HG02759 (cell line): ENCODE measurements around the gene PEX11G.

Source experiments
- ATAC-seq: cut with Tn5 transposase; IDR thresholded peaks from one replicate; pipeline ENCODE4 v1.9.1; 2021; ENCODE audit warnings: mild to moderate bottlenecking, moderate library complexity; ENCODE audit not compliant: unreplicated experiment

Gene PEX11G

DNA sequence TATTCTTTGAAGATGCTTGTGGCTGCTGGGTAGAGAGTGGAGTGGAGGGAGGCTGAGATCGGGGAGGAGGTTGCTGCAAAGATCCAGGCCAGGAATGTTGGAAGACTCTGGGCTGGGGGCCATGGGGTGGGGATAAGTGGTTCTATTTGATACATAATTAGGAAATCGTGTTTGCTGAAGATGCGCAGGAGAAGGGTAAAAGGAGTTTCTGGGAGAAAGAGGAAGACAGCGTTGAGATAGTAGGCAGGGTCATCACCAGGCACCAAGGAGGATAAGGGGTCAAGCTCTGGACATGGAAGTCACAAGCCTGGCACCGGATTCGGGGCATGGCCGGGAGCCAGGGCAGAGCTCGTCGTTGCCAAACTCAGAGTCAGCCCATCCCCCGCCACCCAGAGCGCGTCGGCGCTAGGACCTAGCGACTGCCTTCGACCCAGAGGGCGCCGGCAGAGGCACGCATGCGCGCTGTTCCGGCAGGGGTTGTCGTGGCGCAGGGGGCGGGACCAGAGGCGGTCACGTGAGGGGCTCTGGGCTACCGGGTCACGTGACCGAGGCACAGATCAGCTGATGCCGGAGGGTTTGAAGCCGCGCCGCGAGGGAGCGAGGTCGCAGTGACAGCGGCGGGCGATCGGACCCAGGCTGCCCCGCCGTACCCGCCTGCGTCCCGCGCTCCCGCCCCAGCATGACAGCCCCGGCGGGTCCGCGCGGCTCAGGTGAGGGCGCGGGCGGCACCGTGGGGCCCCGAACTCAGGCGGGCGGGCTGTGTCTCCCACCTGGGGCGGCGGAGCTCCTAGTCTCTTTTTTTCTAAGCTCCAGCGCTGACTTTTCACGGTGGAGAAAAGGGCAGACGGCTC, 33.5 kb upstream of the PEX11G start, which contains the start of gene MCOLN1:
MCOLN1 (plus strand) TSS at position 553 of the 851 bp plus-strand sequence; CDS start at position 680, 127 bp downstream.
- ATAC-seq = peak; percentile 93

GRCh38 chr19:7521551-7522071, 32.8 kb upstream of the PEX11G start:
- ATAC-seq = no peak

- ATAC-seq = no peak
Observed at GRCh38 chr19:7520131-7521051, 31.6 kb upstream of the PEX11G start.

- no peak for ATAC-seq
Observed at GRCh38 chr19:7519361-7520130, 30.7 kb upstream of the PEX11G start.

GRCh38 chr19:7516878-7517277, 28.0 kb upstream of the PEX11G start:
- no peak for ATAC-seq

DNA sequence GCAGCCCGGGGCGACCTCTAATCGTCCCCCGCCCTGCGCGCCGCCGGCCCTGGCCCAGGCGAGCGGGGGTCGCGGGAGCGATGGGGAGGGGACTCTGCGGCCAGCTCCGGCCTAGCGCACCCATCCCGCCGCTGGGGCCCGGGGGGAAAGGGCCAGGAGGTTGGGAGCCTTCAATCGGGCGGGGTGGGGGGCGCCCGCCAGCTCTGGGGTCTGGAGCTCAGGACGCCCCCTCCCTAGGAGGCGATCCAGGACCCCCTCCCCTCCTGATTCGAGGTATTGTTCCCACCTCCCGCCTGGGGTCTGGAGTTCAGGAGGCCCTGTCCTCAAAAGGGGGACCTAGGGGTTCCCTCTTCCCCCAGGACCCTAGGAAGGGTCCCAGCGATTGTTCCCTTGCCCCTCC, 27.5 kb upstream of the PEX11G start:
- ATAC-seq = no peak

GRCh38 chr19:7515645-7516151, 26.9 kb upstream of the PEX11G start, which contains the start of gene ZNF358:
TSS of gene ZNF358 (plus strand) at chr19:7516103. CDS start at chr19:7519243, 3,140 bp downstream.
- ATAC-seq = no peak

GRCh38 chr19:7515110-7515644, 26.3 kb upstream of the PEX11G start:
- no peak for ATAC-seq

- ATAC-seq = no peak
Observed at GRCh38 chr19:7513809-7514642, 25.2 kb upstream of the PEX11G start.

- ATAC-seq = no peak
Observed at GRCh38 chr19:7512400-7512851, 23.6 kb upstream of the PEX11G start.

DNA sequence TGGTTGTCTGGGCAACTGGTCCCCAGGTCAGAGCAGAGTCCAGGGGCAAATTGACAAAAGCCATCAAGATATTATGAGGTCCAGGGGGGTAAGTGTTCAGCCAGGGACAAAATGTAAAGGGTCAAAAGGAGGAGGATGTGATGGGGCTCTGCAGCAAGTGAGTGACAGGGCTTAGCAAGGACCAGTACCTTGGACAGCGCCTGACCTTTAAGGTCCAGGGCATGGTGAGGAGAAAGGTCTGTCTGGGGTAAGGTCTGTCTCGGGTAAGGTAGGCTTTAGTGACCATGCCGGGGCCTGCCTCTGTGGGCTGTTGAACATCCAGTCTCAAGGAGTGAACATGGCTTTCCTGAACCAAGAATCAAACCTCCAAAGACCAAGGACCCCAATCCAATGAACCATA, 20.8 kb upstream of the PEX11G start:
- ATAC-seq = no peak

DNA sequence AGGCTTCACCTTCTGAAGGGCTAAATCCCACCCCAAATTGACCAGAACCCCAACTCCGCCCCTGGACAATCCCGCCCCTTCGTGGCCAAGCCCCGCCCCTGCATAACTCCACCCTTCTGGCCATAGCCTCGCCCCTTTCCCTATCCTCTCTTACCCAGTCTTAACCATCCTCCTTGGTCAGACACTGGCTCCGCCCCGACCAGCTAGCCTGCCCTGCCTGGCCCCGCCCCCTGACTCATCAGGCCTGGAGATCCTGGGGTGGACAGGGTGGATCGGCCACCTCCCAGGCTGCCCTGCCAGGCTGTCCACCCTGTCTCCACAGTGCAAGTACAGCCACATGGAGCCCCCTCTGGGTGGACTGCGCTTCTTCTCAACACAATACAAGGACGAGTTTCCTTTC, 19.0 kb upstream of the PEX11G start:
- ATAC-seq = no peak

- ATAC-seq = no peak
Observed at GRCh38 chr19:7506385-7507328, 17.8 kb upstream of the PEX11G start.

DNA sequence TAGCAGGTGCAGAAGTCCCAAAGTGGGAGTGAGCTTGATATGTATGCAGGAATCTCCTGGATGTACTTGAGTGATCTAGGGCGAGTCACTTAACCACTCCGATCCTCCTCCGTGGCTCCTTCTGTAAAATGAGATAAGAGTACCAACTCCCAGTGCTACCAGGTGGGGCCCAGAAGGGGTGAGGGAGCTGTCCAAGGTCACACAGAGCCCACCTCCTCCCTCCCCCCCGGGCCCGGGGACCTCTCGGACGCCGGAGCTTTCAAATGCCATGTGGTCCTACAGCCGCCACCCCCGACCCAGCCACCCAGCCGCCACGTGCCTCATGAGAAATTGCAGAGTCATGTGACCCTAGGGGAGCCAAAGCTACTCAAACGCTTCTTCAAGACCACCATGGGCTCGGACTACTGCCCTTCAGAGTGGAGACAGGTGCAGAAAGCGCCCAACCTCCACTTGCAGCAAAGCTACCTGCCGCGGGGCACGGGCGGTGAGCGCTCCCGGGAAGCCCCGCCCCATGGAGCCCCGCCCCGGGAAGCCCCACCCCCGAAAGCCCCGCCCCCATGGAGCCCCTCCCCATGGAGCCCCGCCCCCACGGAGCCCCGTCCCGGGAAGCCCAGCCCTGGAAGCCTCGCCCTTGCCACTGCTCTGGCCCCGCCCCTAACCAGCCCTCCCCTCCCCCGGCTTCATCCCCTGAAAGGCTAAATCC, 17.0 kb upstream of the PEX11G start:
- ATAC-seq = no peak

DNA sequence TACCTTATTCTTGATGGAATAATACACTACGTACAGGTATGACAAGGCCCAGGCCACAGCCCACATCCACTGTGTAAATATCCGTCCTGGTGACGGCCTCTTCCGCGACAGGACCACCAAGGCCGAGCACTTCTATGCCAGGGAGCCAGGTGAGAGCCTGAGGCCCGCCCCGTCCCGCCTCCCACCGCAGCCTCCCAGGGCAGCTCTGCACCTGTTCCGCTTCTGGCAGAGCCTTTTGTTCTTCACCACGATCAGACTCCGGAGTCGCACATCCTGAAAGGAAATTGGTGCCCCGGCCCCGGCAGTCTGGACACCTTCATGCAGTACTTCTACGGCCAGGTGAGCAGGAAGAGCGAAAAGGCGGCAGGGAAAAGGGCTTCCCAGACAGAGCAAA, 16.4 kb upstream of the PEX11G start:
- no peak for ATAC-seq

GRCh38 chr19:7504684-7505083, 15.8 kb upstream of the PEX11G start:
- ATAC-seq = no peak

DNA sequence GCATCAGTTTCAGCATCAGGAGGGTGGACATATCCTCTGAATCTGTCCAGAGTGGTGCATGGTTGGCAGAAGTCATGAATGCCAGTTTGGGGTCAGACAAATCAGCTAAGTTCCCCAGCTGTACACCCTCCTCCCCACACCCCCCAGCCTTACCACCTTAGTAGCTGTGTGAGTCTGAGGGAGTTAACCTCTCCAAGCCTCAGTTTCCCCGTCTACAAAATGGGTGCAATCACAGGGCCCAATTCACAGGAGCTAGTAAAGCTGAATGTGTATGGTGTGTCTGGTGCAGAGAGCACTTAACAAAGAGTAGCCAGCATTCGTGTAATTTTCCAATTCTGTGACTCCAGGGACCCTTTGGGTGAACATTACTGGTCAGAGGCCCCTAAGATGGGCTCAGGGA, 13.7 kb upstream of the PEX11G start:
- ATAC-seq = no peak
